GM19193 (cell line): Measurements from ENCODE around the gene ZNF232.

Experiments used
- POLR2A ChIP-seq: IDR thresholded peaks from 4 replicates; pipeline ENCODE4 v1.6.1; 2011; ENCODE audit not compliant: insufficient read depth, insufficient read length; ENCODE audit errors: extremely low read depth

Gene ZNF232

DNA sequence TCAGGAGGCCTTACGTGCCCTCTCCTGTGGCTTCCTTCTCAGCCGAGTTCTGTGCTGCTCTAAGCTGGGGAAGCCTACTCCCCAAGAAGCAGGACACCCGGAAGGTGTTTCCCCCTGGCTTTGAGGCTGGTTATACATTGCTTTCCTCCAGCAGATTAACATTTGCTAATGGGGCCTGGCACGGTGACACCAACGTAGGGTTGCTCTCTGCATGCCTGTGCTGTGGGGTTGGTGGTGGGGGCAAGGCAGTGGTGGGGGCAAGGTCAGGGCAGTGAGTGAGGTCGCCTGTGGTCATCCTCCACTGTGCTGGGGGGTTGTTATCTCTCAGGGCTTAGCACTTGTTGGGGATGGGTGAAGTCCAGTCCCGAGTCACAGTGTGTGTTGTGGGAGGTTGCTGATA is 8.4 kb upstream of the ZNF232 start:
- TF ChIP-seq POLR2A = no peak

DNA sequence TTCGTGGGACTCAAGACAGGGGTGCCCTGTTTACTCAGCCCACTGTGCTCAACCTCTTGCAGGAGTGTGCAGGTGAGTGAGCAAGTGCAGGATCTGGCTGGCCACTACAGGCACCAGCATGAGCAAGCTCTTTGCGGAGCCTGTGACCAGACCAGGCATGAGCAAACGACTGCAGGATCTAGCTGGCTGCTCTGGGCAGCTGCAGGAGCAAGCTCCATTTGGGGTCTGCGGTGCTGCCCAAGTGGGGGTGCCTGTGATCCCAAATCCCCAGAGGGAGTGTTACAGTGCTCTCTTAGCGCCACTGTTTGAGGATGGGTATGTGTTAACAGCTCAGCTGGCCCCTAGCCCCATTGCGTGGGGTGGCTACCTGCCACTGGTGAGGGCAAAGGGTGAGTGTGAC is 6.5 kb upstream of the ZNF232 start:
- no peak for TF ChIP-seq POLR2A

DNA sequence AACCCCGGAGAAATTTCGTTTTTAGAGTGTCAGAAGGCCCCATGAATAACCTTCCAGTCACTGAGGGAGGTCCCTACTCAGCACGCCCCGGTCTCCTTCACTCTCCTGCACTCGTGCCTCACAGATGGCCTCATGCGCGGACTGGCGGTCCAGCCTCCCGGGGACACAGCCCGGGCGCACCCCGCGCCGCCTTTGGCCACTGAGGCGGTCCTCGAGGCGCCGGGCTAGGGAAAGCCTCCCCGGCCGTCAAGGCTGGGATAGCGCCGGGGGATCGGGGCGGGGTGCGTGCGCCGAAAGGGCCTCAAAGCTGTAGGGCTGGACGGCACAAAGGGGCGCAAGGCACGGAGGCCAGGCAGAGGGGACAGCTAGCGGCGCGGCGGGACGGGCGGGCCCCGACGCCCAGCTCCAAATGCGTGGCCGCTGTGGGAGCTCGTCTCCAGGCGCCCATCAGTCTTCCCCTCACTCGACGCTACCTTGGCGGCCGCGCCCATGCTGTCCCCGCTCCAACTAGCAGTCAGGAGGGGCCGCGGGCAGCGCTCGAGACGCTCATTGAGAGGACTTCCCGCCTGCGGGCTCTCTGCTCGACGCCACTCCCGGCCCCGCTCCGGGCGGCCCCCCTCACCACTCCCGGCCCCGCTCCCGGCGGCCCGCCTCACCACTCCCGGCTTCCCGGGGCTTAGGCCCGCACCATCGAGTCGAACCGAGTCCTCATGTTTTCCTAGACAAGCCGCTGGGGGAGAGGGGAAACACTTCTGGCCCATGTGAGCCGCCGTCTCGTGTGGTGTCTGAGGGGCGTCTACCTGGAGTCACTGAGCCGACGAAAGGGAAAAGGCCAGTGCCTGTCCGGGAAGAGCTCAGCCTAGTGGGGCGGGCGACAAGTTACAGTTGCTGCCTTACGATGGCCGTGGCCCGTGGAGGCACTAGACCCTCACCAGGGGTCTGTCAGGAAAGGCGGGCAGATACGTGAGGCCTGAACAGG is 4.3 kb upstream of the ZNF232 start, which contains the start of gene USP6:
USP6 (plus strand) TSS at position 360 of the 979 bp plus-strand sequence. CDS start 14,336 bp downstream, outside the sequence.
- no peak for TF ChIP-seq POLR2A

DNA sequence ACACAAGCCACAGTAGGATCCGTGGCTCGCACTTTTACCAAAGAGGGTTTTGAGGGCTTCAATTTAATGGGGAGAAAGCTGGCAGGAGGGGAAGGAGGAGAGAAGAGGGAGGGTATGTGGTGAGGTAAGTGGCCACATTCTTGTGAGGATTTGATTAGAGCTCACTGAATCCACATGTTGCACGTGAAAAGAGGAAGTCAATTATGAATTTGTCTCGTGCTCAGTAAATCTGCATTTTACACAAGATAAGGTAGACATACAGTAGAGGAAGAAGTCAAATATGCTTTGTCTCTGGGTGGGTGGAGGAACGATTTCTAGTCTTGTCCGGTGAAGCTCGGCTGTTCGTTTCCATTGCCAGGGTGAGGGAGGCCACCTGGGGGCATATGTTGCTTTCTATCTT is 862 bp downstream of the ZNF232 start:
- no peak for TF ChIP-seq POLR2A

DNA sequence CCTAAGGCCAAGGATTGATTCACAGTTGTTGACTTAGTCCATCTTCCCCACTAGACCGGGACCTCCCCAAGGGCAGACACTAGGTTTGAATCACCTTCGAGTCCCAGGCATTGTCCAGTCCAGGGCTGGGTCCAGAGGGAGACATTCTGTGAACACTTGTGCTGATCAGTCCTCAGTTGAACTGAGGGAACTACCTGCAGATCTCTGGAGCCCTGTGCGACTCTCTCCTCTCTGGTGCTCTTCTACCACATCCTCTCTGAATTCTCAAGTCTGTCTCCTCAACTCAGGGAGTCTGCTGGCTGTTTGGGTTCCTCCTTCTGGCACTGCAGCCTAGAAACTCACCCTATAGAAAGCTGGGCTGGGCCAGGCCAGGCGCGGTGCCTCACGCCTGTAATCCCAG is 10.8 kb downstream of the ZNF232 start:
- no peak for TF ChIP-seq POLR2A

DNA sequence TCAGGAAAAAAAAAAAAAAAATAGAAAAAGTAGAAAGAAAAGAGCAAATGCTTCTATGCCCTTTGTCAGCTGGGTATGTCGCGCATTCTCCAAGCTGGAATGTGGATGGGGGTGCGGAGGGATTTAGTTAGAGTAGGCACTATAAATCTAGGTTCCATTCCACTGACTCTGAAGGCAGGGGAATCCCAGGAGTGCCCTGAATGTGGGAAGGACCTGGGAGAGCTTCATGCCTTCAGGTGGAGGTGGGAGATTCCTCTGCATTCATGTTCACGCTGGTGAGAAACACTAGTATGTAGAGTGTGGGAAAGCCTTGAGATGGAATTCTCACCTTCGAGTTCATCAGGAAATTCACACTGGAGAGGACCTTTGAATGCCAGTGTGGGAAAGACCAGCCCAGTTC is 12.4 kb downstream of the ZNF232 start:
- no peak for TF ChIP-seq POLR2A

DNA sequence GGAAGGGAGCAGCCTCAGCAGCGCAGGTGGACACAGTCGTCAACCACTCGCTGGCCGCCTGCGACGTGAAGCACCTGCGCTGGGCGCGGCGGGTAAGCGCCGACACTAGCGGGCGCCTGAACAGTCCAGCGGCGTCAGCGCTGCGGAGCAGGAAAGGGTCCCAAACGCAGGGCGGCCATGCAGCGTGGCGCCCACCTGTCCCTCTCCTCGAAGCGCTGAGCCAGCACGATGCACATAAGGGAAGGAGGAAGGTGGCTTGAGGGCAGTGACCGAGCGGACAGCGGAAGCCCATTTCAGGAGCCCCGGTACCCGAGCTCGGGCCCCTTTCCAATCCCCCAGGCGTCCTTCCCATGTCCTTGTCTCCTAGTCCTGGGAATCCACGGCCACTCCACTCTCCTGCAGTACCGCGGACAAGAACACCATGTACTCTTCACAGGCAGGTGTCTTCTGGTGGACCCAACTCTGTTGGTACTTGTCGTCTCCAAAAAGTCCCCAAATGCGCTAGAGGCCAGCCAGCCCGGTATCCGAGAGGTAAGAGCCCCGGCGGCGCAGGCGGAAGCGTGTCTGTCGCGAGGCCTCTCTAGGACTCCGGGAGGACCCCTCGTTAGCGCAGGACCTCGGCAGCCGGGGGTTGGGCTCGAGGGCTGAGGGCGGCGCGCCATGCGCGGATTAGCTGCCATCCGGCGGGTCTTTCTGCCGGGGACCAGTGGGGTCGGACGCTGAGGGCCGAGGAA is 14.4 kb downstream of the ZNF232 start:
- TF ChIP-seq POLR2A = no peak

DNA sequence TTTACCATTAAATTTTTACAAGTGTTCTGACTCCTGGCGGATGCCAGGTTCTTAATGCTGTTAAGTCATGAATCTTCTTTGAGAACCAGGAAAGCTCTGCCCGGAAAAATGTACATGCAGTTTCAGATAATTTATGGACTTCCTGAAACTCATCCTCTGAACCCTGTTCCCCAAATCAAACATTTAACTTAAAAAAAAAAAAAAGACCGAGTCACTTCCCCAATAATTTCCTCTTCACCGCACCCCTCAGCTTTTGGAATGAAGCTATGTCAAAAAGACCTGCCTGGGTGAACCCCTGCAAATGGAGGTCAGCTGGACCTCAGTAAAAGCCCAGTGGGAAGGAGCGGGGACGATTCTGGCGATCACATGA is 15.0 kb downstream of the ZNF232 start:
- TF ChIP-seq POLR2A = no peak

DNA sequence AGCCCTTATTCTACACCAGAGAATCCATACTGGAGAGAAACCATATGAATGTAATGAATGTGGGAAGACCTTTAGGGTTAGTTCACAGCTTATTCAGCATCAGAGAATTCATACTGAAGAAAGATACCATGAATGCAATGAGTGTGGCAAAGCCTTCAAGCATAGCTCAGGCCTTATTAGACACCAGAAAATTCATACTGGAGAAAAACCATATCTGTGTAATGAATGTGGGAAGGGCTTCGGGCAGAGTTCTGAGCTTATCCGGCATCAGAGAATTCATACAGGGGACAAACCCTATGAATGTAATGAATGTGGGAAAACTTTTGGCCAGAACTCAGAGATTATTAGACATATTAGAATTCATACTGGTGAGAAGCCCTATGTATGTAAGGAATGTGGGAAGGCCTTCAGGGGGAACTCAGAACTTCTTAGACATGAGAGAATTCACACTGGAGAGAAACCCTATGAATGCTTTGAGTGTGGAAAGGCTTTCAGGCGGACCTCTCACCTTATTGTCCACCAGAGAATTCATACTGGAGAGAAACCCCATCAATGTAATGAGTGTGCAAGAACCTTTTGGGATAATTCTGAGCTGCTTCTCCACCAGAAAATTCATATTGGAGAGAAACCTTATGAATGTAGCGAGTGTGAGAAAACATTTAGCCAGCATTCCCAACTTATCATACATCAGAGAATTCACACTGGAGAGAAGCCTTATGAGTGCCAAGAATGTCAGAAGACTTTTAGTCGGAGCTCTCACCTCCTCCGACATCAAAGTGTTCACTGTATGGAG is 19.3 kb downstream of the ZNF232 start:
- TF ChIP-seq POLR2A = no peak

DNA sequence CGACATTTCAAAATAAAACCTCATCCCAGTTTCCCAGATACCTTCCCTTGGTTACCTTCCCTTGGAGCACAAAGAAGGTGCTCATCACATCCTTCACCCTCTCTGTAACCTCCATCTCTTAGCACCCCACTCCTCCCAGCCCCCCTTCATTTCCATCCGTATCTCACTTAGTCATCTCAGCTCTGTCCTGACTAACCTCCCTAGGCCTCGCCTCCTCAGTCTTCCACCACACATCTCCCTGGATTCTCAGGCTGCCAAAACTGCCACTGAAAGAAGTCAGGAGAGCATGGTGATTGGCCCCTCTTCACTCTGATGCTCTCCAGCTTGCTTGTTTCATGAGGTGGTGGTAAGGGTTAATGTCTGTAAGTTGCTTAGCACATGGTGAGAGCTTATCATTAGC is 31.1 kb downstream of the ZNF232 start:
- TF ChIP-seq POLR2A = no peak

DNA sequence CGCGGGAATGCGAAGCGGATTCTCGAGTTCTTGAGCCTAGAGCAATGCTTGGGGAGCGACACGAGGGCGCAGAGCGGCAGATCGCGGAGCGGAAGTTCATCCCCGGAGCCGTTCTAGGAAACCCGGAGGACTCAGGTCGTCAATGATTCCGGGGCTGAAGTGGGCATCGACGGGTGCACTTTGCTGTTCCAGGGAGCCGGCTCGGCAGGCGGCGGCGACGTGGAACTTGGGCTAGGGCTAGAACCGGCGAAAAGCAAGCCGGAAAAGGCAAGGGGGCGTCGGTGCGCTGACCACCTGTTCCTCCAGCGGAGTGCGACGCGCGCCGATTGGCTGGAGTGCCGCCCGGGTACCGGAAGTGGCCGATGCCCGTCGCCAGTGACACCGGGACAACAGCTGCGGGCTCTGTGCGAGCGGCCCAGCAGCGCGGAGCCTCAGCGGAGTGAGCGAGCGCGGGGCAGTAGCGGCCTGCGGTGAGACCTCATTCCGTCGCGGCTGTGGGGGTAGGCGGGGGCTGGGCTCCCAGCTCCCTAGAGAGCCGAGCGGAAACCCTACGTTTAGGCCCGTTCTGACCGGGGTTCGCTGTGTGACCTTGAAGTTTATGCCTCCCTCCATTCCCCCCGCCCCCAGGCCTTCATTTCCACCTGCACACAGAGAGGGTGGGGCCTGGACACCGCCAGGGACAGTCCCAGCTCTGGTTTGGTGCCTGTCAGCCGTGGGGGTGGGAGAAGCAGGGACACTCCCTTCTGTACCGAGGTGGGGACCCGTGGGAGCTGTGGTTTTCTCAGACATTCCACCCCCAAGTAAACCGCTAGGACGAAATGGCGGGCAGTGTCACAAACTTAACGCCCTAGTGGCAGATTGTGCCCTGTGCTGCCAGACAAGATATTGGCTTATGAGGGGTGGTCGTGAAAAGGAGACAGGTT is 33.3 kb downstream of the ZNF232 start, which contains the start of gene ZFP3:
ZFP3 (plus strand) TSS at position 362 of the 923 bp plus-strand sequence. CDS start 13,038 bp downstream, outside the sequence.
- peak; percentile 86 for TF ChIP-seq POLR2A

DNA sequence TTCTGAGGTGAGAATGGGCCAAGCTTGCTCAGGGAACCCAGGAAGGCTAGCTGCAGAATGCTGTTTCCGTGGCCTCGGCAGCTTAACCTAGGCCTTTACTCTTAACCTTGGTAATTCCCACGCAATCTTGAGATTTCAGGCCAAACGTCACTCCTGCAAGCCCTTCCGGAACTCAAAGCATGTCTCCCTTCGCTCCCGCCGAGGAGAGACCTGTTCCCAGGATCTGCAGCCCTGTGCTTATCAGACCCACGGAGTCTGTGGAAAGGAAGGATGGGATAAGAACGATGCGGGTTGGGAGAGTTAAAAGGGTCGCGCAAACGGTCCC is 33.9 kb downstream of the ZNF232 start:
- no peak for TF ChIP-seq POLR2A

DNA sequence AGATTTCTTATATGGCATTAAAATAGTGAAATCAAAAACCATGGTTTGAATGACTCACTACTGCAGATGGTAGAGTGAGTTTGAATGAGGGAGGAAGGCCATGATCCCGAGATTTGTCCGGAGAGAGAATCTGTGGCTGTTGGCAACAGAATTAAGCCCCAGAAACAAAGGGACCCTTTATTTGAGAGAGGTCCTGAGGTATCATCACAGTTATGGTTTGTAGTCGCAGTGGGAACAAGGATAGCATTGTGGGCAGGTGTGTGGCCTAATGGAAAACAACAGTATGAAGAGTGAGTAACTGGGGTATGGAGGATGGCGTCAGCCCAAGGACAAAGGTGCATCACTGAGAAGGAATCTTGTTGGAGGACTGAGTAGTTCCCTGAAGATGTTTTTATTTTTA is 42.0 kb downstream of the ZNF232 start:
- TF ChIP-seq POLR2A = no peak

DNA sequence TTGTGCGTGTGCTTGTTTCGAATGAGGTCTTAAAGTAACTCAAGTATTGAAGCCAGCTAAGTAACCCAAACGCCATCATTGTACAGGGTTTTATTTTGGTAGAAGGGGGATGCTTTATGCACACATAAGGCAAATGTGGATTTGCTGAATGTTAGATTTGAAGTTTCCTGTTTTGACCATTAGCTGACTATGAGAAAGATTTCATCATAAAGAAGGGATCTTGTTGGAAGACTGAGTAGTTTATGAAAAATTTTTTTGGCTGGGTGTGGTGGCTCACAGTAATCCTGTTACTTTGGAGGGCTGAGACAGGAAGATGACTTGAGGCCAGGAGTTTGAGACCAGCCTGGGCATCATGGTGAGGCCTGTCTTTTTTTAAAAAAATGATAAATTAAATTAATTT is 43.4 kb downstream of the ZNF232 start:
- no peak for TF ChIP-seq POLR2A
